Activated CD4-positive, alpha-beta T cell treated with anti-CD3 and anti-CD28 coated beads for 36 hours (primary cell): ENCODE data around the gene STRADB. TPM values are rescaled to one million over a fixed set of nuclear protein-coding genes. Genes with fewer than 3 reads are reported as not detected.
"Not testable (repeated sequence)": the region's sequence is repeated elsewhere in the genome, so short reads cannot be mapped to it uniquely, and the experiment has no call there.

Experiments
- ATAC-seq: fragments of 200-7000 bp; cut with Tn5 transposase; one replicate; pipeline ENCODE4 v1.10.0; 2021; ENCODE audit warnings: mild to moderate bottlenecking, moderate library complexity
- CTCF ChIA-PET: fragments of 350-600 bp; sonication (Branson Sonifier 250); formaldehyde crosslinking; loops from one replicate; lab custom pipeline; 2021; ENCODE audit warnings: antibody characterized with exemption; lab: Charles Lee
- POLR2A ChIA-PET: fragments of 350-600 bp; sonication (Branson Sonifier 250); formaldehyde crosslinking; loops from one replicate; lab custom pipeline; 2021; ENCODE audit warnings: antibody characterized with exemption, inconsistent platforms; lab: Charles Lee
- DNase-seq: peaks from one replicate; pipeline ENCODE4 v3.0.0-alpha.2; 2020
- H3K27ac Mint-ChIP-seq: one replicate; pipeline ENCODE4 v1.8.0; 2021; ENCODE audit warnings: mixed read lengths
- H3K27me3 Mint-ChIP-seq: one replicate; pipeline ENCODE4 v1.8.0; 2021; ENCODE audit warnings: mixed read lengths
- H3K36me3 Mint-ChIP-seq: one replicate; pipeline ENCODE4 v1.8.0; 2021; ENCODE audit warnings: low read depth, mixed read lengths
- H3K4me1 Mint-ChIP-seq: one replicate; pipeline ENCODE4 v1.8.0; 2021; ENCODE audit warnings: mixed read lengths
- H3K4me3 Mint-ChIP-seq: one replicate; pipeline ENCODE4 v1.8.0; 2021; ENCODE audit warnings: mild to moderate bottlenecking, moderate library complexity, mixed read lengths
- H3K9me3 Mint-ChIP-seq: one replicate; pipeline ENCODE4 v1.8.0; 2021; ENCODE audit warnings: low read depth, mixed read lengths
- intact Hi-C, 2 experiments: fragments of 100-400 bp; cut with DNase I in 1 of 2; cut with micrococcal nuclease in 1 of 2; formaldehyde crosslinking; loops; one replicate each; pipeline versions ENCODE4 v1.14.2 to v1.15.1; 2022 to 2024; cut with DNase I, micrococcal nuclease
- total RNA-seq, 2 experiments: library from RNA; stranded (reverse); gene quantifications; one replicate each; pipeline ENCODE4 v1.2.3, GENCODE V29; 2021

The STRADB gene
- total RNA-seq, 2 experiments from 2014 or later: 20.5 to 21.8 TPM

DNA sequence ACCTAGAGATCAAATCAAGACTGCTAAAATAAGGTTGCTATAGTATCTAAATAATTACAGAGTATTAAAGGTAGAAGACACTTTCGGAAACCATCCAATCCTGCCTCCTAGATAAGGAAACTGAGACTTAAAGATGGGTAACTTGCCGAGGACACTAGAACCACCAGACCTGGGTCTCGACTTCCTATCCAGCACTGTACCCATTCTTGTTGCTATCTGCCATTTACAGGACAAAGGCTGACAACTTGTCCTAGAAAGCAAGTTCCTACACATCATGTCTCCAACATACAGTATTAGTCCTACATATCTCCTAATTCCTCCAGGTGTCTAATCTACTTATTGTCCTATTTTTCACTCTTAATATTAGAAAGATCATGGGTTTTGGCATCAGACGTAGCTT, 38.0 kb upstream of the STRADB start:
- intact Hi-C loops: no loop called here
- peaks cover 8% of the 10 kb centered on the region for H3K36me3 Mint-ChIP-seq
- H3K4me1 Mint-ChIP-seq: peaks cover 12% of the 10 kb centered on the region
- H3K27ac Mint-ChIP-seq: peak overlapping the region; percentile 12
- no peak overlapping the region for H3K4me3 Mint-ChIP-seq
- POLR2A ChIA-PET: interaction anchor here (0.5 kb wide), 1 partner anchor 544 kb away, joined by 8 read pairs; no protein-coding TSS in a partner anchor
- CTCF ChIA-PET: interaction anchor here (0.7 to 1.6 kb wide), 4 partner anchors 22 to 718 kb away, joined by 3 to 10 read pairs (median 4); no protein-coding TSS in a partner anchor
- no peak for ATAC-seq
- peaks cover 3% of the 10 kb centered on the region for H3K9me3 Mint-ChIP-seq
- DNase-seq: no peak
- H3K27me3 Mint-ChIP-seq: no peaks in the 10 kb centered on the region

DNA sequence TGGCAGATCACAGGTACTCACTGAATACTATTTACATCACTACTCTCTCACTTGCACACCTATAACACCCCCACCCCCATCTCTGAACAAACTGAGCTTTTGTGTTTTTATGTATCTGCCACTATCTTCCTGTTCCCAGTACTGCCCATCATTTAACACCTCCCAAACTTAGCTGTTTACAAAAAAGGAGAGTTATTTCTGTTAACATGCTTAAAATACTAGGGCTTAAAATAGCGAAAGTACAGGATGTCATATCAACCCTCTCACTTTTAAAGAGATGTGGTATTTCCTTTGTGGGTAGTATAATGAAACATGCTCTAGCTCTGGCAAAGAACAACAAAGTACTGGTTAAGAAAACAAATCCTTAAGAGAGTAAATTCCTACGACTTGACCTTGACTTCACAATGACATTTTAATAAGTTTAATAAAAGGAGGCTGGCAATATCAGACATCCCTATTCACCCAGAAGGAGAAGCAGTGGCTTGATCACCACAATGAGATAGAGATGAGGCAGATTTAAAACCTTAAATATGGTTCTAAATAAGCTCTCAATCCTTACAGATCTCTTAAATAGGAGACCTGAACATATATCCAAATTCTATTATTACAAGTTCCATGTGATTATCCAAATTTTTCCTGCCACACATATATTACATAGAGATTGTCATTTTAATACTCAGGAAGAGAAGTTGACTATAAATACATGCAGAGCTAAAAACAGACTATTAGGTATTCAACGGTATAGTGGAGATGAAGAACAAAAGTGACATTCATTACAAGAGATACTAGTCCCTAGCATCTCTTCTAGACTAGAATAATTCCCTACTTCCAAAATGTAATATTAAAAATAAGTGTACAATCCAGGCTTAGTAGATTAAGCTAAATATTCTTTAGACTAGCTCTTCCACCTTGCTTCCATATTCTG, 37.2 kb upstream of the STRADB start:
- Mint-ChIP-seq H3K27ac (no peak overlapping the region), H3K27me3 (no peaks in the 10 kb centered on the region), H3K4me1 (peaks cover 20% of the 10 kb centered on the region), H3K9me3 (peaks cover 3% of the 10 kb centered on the region), H3K4me3 (no peak overlapping the region), H3K36me3 (peaks cover 12% of the 10 kb centered on the region)
- peak; percentile 82 for ATAC-seq
- intact Hi-C loops: loop anchor here (2.0 to 5.0 kb wide), 3 partner anchors 18 to 162 kb away; partner anchors contain the start of genes STRADB (in 2 of the 2) and TRAK2 (in 2 of the 2)
- DNase-seq: no peak
- CTCF ChIA-PET: interaction anchor here (1.0 to 1.6 kb wide), 3 partner anchors 12 to 182 kb away, joined by 3 to 10 read pairs (median 5); no protein-coding TSS in a partner anchor
- POLR2A ChIA-PET: interaction anchor here (0.5 kb wide), 1 partner anchor 545 kb away, joined by 8 read pairs; no protein-coding TSS in a partner anchor

GRCh38 chr2:201415149-201415548, 36.4 kb upstream of the STRADB start:
- Mint-ChIP-seq H3K4me3 (no peak overlapping the region), H3K27ac (no peak overlapping the region), H3K36me3 (peaks cover 17% of the 10 kb centered on the region), H3K9me3 (peaks cover 3% of the 10 kb centered on the region), H3K27me3 (no peaks in the 10 kb centered on the region), H3K4me1 (peaks cover 26% of the 10 kb centered on the region)
- no peak for ATAC-seq
- POLR2A ChIA-PET: no interaction called here
- no peak for DNase-seq
- intact Hi-C loops: loop anchor here (2.0 to 5.0 kb wide), 3 partner anchors 18 to 163 kb away; partner anchors contain the start of genes STRADB (in 2 of the 2) and TRAK2 (in 2 of the 2)
- CTCF ChIA-PET: interaction anchor here (1.0 kb wide), 1 partner anchor 13 kb away, joined by 3 read pairs; no protein-coding TSS in a partner anchor

- intact Hi-C loops: loop anchor here in 1 of 2 experiments (5.0 kb wide), 1 partner anchor 167 kb away; no protein-coding TSS in a partner anchor
- peaks cover 17% of the 10 kb centered on the region for H3K36me3 Mint-ChIP-seq
- H3K4me3 Mint-ChIP-seq: no peak overlapping the region
- H3K9me3 Mint-ChIP-seq: peaks cover 3% of the 10 kb centered on the region
- ChIA-PET POLR2A (no interaction called here), CTCF (no interaction called here)
- H3K27ac Mint-ChIP-seq: peak overlapping the region; percentile 76
- ATAC-seq (no peak), DNase-seq (no peak)
- H3K27me3 Mint-ChIP-seq: no peaks in the 10 kb centered on the region
- H3K4me1 Mint-ChIP-seq: peaks cover 50% of the 10 kb centered on the region
Measured at GRCh38 chr2:201419057-201419635, 32.4 kb upstream of the STRADB start.

DNA sequence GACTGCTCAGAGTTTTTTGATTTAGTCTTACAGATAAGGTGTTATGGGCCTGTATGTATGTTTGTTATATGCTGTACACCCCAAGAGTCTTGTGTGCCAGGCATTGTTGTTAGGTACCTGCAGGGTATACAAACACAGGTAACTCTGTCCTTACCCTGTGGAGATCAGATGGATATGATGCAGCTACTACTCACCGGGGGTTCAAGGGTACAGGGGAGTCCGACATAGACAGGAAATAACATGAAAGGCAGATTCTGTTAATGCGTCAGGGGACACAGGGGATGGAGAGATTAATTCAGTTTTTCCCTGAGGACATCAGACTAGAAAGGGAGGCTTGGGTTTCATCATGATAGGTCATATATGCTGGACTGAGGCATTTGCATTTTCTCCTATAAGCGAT, 31.6 kb upstream of the STRADB start:
- Mint-ChIP-seq H3K27ac (peak overlapping the region; percentile 69), H3K27me3 (no peaks in the 10 kb centered on the region), H3K4me1 (peaks cover 55% of the 10 kb centered on the region), H3K9me3 (peaks cover 3% of the 10 kb centered on the region), H3K36me3 (peaks cover 17% of the 10 kb centered on the region), H3K4me3 (no peak overlapping the region)
- ChIA-PET POLR2A (interaction anchor here (1.1 kb wide), 1 partner anchor 27 kb away, joined by 3 read pairs; no protein-coding TSS in a partner anchor), CTCF (no interaction called here)
- ATAC-seq: peak; percentile 33
- intact Hi-C loops: loop anchor here in 1 of 2 experiments (5.0 kb wide), 1 partner anchor 168 kb away; no protein-coding TSS in a partner anchor
- no peak for DNase-seq

DNA sequence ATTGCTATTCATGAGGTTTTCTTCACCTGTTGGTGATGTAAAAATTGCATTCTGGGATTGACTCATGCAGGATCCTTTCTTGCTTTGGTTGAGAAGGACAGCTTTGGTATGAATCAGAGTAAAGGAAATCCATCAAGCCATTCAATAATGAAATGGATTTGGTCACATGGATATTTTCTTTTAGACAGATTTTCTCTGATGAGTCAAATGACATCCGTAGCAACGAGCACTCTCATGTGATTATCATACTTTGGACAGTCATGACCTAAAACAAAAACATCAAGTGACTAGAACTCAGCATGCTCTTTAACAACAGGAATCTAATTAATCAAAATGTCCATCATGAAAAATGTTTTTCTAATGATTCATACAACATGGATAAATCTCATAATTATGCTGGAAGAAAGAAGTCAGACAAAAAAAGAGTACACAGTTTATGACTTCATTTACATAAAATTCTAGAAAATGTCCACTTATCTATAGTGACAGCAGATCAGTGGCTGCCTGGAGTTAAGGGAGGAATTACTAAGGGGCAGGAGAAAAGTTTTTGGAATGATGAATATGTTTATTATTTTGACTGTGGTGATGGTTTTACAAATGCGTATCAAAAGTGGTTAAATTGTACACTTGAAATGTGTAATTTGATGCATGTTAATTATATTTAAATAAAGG, 31.0 kb upstream of the STRADB start:
- H3K27ac Mint-ChIP-seq: peak overlapping the region; percentile 44
- ATAC-seq (peak; percentile 76), DNase-seq (no peak)
- H3K4me1 Mint-ChIP-seq: peaks cover 55% of the 10 kb centered on the region
- intact Hi-C loops: no loop called here
- CTCF ChIA-PET: no interaction called here
- H3K27me3 Mint-ChIP-seq: no peaks in the 10 kb centered on the region
- H3K4me3 Mint-ChIP-seq: no peak overlapping the region
- POLR2A ChIA-PET: interaction anchor here (1.1 kb wide), 1 partner anchor 26 kb away, joined by 3 read pairs; no protein-coding TSS in a partner anchor
- H3K9me3 Mint-ChIP-seq: peaks cover 3% of the 10 kb centered on the region
- H3K36me3 Mint-ChIP-seq: peaks cover 17% of the 10 kb centered on the region

GRCh38 chr2:201425952-201426351, 25.6 kb upstream of the STRADB start:
- intact Hi-C loops: no loop called here
- ChIA-PET POLR2A (interaction anchor here (0.7 kb wide), 1 partner anchor 115 kb away, joined by 3 read pairs; no protein-coding TSS in a partner anchor), CTCF (interaction anchor here (0.6 to 1.8 kb wide), 2 partner anchors 15 to 140 kb away, joined by 3 to 4 read pairs; no protein-coding TSS in a partner anchor)
- Mint-ChIP-seq H3K27me3 (no peaks in the 10 kb centered on the region), H3K9me3 (peaks cover 4% of the 10 kb centered on the region), H3K4me1 (peaks cover 33% of the 10 kb centered on the region), H3K27ac (no peak overlapping the region), H3K4me3 (no peak overlapping the region), H3K36me3 (peaks cover 19% of the 10 kb centered on the region)
- DNase-seq (no peak), ATAC-seq (no peak)

DNA sequence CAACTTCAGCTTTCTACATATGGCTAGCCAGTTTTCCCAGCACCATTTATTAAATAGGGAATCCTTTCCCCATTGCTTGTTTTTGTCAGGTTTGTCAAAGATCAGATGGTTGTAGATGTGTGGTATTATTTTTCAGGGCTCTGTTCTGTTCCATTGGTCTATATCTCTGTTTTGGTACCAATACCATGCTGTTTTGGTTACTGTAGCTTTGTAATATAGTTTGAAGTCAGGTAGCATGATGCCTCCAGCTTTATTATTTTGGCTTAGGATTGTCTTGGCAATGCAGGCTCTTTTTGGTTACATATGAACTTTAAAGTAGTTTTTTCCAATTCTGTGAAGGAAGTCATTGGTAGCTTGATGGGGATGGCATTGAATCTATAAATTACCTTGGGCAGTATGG, 23.2 kb upstream of the STRADB start:
- H3K27ac Mint-ChIP-seq, H3K9me3 Mint-ChIP-seq, H3K4me3 Mint-ChIP-seq, CTCF ChIA-PET, intact Hi-C loops, ATAC-seq, H3K27me3 Mint-ChIP-seq, POLR2A ChIA-PET, DNase-seq: not testable (repeated sequence)
- peaks cover 38% of the 10 kb centered on the region for H3K4me1 Mint-ChIP-seq
- peaks cover 26% of the 10 kb centered on the region for H3K36me3 Mint-ChIP-seq

GRCh38 chr2:201429835-201430234, 21.7 kb upstream of the STRADB start:
- ATAC-seq: not testable (repeated sequence)

DNA sequence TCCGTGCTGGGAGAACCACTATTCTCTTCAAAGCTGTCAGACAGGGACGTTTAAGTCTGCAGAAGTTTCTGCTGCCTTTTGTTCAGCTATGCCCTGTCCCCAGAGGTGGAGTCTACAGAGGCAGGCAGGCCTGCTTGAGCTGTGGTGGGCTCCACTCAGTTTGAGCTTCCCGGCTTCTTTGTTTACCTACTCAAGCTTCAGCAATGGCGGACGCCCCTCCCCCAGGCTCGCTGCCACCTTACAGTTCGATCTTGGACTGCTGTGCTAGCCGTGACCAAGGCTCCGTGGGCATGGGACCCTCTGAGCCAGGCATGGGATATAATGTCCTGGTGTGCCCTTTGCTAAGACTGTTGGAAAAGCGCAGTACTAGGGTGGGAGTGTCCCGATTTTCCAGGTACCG, 21.2 kb upstream of the STRADB start:
- CTCF ChIA-PET: interaction anchor here (0.8 kb wide), 1 partner anchor 11 kb away, joined by 3 read pairs; no protein-coding TSS in a partner anchor
- DNase-seq, ATAC-seq, H3K9me3 Mint-ChIP-seq, H3K27me3 Mint-ChIP-seq, H3K4me3 Mint-ChIP-seq, H3K27ac Mint-ChIP-seq, POLR2A ChIA-PET: not testable (repeated sequence)
- peaks cover 44% of the 10 kb centered on the region for H3K4me1 Mint-ChIP-seq
- intact Hi-C loops: loop anchor here in 1 of 2 experiments (5.0 kb wide), 1 partner anchor 173 kb away; no protein-coding TSS in a partner anchor
- peaks cover 26% of the 10 kb centered on the region for H3K36me3 Mint-ChIP-seq

More at GRCh38 chr2:201429835-201430234, 21.7 kb upstream of the STRADB start:
- H3K9me3 Mint-ChIP-seq, H3K4me3 Mint-ChIP-seq, DNase-seq, H3K27me3 Mint-ChIP-seq, POLR2A ChIA-PET: not testable (repeated sequence)
- CTCF ChIA-PET: interaction anchor here (0.8 kb wide), 1 partner anchor 196 kb away, joined by 5 read pairs; no protein-coding TSS in a partner anchor
- H3K36me3 Mint-ChIP-seq: peaks cover 26% of the 10 kb centered on the region
- H3K4me1 Mint-ChIP-seq: peaks cover 46% of the 10 kb centered on the region
- intact Hi-C loops: loop anchor here in 1 of 2 experiments (5.0 kb wide), 1 partner anchor 173 kb away; no protein-coding TSS in a partner anchor
- H3K27ac Mint-ChIP-seq: peak overlapping the region; percentile 16
